SKM-1 treated with dmso at 0.1 percent for 144 hours (cell line): ENCODE measurements around the gene APOA1.
A peak's percentile ranks its signal among the peaks of the same experiment; 100 is the strongest.
"Not testable (repeated sequence)": the region's sequence is repeated elsewhere in the genome, so short reads cannot be mapped to it uniquely, and the experiment has no call there.

Experiments
- DNase-seq: peaks from one replicate; lab custom pipeline; 2025; ENCODE audit not compliant: unreplicated experiment; lab: John Stamatoyannopoulos, UW

APOA1 gene

DNA sequence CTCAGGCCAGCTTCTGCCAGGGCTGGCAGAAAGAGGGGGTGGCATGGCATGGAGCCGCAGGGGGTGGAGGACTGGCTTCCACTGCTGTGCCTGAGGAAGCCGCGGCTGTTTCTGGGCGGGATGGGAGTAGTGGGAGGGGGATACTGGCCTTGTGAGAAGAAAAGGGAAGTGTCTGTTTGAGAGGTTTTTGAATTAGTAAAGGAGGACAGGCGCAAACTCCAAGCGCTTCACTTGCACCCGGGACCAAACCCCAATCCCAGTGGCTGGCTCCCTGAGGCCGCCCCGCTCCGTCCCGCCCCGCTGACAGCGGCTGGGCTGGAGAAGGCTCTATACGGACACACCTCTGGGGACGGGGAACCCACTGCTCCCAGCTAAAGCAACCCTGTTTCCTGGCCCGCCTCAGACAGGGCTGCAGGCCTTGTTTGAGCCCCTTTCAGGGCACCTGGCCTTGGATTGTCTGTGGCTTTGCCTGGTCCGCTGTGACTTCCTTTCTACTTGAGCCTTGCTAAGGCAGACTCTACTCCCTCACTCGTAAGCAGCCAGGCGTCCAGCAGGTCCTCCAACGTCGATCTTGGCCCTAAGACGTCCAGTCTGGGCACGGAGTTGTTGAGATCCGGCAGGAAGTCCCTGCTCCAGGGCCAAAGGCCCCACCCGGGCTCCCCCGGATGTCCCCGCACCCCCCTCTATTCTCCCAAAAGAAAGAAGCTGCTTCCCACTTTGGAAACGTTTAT is 2.2 kb downstream of the APOA1 start:
- DNase-seq: peak; percentile 61

DNA sequence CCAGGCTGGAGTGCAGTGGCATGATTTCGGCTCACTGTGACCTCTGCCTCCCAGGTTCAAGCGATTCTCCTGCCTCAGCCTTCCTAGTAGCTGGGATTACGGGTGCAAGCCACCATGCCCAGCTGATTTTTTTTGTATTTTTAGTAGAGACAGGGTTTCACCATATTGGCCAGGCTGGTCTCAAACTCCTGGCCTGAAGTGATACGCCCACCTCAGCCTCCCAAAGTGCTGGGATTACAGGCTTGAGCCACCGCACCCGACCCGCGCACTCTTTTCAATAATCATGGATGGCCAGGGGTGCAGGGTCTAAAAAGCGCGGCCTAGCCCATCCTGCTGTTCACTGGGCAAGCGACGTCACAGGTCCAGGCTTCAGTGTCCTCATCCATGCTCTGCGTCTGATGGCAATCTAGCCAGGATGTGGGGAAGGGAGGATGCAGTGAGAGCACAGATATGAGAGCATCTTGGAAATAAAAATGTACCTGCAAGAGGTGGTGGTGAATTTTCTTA is 2.8 kb downstream of the APOA1 start:
- not testable (repeated sequence) for DNase-seq

DNA sequence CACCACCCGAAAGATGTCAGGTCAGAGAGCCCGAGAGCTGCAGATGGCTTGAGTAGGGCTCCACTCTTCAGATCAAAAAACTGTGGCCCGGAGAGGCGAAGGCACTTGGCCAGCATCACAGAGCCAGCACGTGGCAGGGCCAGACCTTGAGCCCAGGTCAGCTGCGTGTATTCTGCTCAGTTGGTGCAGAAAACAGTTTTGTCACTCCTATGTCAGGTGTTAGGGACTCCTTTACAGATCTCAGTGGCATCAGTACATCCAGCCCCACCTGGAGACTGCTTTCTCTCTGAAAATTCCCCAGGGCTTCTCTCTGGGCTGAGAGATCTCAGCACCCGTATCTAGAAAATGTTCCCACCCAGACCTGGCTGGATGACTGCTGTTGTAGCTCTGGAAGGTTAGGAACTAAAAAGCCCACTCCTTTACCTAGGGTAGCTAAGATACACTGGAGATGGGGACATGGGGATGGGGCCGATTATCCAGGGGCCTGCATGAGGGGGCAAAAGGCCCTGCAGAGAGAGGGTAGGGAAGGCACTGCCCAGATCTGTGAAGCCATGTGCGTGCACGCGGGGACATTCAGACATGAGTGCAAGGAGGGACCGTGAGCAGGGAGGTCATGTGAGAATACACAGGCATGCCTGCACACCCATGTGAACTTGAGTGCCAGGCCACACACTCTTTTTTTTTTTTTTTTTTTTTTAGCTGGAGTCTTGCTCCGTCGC is 3.4 kb downstream of the APOA1 start:
- no peak for DNase-seq

DNA sequence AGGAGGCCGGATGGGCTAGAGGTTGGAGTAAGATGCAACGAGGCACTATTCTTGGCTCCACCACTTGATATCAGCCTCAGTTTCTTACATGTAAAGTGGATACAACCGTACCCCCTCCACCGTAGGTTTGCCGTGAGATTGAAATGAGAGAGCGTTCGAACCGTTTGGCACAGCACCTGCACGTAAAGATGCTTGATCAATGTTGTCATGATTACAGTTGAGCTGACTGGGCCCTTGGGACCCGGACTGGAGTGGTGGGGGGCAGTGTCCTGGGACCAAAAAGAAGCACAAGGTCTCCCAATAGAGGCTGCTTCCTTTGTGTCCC is 4.0 kb downstream of the APOA1 start:
- DNase-seq: no peak

DNA sequence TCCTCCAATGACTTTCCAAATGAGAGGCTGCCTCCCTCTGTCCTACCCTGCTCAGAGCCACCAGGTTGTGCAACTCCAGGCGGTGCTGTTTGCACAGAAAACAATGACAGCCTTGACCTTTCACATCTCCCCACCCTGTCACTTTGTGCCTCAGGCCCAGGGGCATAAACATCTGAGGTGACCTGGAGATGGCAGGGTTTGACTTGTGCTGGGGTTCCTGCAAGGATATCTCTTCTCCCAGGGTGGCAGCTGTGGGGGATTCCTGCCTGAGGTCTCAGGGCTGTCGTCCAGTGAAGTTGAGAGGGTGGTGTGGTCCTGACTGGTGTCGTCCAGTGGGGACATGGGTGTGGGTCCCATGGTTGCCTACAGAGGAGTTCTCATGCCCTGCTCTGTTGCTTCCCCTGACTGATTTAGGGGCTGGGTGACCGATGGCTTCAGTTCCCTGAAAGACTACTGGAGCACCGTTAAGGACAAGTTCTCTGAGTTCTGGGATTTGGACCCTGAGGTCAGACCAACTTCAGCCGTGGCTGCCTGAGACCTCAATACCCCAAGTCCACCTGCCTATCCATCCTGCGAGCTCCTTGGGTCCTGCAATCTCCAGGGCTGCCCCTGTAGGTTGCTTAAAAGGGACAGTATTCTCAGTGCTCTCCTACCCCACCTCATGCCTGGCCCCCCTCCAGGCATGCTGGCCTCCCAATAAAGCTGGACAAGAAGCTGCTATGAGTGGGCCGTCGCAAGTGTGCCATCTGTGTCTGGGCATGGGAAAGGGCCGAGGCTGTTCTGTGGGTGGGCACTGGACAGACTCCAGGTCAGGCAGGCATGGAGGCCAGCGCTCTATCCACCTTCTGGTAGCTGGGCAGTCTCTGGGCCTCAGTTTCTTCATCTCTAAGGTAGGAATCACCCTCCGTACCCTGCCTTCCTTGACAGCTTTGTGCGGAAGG is 4.8 kb downstream of the APOA1 start:
- DNase-seq: no peak

DNA sequence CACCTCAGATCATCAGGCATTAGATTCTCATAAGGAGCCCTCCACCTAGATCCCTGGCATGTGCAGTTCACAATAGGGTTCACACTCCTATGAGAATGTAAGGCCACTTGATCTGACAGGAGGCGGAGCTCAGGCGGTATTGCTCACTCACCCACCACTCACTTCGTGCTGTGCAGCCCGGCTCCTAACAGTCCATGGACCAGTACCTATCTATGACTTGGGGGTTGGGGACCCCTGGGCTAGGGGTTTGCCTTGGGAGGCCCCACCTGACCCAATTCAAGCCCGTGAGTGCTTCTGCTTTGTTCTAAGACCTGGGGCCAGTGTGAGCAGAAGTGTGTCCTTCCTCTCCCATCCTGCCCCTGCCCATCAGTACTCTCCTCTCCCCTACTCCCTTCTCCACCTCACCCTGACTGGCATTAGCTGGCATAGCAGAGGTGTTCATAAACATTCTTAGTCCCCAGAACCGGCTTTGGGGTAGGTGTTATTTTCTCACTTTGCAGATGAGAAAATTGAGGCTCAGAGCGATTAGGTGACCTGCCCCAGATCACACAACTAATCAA is 5.6 kb downstream of the APOA1 start:
- DNase-seq: no peak

DNA sequence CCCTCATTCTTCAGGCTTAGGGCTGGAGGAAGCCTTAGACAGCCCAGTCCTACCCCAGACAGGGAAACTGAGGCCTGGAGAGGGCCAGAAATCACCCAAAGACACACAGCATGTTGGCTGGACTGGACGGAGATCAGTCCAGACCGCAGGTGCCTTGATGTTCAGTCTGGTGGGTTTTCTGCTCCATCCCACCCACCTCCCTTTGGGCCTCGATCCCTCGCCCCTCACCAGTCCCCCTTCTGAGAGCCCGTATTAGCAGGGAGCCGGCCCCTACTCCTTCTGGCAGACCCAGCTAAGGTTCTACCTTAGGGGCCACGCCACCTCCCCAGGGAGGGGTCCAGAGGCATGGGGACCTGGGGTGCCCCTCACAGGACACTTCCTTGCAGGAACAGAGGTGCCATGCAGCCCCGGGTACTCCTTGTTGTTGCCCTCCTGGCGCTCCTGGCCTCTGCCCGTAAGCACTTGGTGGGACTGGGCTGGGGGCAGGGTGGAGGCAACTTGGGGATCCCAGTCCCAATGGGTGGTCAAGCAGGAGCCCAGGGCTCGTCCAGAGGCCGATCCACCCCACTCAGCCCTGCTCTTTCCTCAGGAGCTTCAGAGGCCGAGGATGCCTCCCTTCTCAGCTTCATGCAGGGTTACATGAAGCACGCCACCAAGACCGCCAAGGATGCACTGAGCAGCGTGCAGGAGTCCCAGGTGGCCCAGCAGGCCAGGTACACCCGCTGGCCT is 7.1 kb downstream of the APOA1 start:
- no peak for DNase-seq

DNA sequence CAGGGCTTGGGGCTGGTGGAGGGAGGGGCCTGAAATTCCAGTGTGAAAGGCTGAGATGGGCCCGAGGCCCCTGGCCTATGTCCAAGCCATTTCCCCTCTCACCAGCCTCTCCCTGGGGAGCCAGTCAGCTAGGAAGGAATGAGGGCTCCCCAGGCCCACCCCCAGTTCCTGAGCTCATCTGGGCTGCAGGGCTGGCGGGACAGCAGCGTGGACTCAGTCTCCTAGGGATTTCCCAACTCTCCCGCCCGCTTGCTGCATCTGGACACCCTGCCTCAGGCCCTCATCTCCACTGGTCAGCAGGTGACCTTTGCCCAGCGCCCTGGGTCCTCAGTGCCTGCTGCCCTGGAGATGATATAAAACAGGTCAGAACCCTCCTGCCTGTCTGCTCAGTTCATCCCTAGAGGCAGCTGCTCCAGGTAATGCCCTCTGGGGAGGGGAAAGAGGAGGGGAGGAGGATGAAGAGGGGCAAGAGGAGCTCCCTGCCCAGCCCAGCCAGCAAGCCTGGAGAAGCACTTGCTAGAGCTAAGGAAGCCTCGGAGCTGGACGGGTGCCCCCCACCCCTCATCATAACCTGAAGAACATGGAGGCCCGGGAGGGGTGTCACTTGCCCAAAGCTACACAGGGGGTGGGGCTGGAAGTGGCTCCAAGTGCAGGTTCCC is 7.8 kb downstream of the APOA1 start, which contains the start of gene APOC3:
TSS of gene APOC3 (plus strand) at position 383 of the 659 bp plus-strand sequence. CDS start 676 bp downstream, outside the sequence.
- no peak for DNase-seq

DNA sequence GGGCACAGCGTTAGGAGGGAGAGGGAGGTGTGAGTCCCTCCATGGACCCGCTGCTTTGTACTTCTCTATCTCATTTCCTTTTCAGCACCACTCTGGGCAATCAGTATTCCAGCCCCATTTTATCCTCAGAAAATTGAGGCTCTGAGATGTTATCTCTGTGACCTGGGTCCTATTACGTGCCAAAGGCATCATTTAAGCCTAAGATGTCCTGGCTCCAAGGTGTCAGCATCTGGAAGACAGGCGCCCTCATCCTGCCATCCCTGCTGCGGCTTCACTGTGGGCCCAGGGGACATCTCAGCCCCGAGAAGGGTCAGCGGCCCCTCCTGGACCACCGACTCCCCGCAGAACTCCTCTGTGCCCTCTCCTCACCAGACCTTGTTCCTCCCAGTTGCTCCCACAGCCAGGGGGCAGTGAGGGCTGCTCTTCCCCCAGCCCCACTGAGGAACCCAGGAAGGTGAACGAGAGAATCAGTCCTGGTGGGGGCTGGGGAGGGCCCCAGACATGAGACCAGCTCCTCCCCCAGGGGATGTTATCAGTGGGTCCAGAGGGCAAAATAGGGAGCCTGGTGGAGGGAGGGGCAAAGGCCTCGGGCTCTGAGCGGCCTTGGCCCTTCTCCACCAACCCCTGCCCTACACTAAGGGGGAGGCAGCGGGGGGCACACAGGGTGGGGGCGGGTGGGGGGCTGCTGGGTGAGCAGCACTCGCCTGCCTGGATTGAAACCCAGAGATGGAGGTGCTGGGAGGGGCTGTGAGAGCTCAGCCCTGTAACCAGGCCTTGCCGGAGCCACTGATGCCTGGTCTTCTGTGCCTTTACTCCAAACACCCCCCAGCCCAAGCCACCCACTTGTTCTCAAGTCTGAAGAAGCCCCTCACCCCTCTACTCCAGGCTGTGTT is 8.5 kb downstream of the APOA1 start:
- no peak for DNase-seq

DNA sequence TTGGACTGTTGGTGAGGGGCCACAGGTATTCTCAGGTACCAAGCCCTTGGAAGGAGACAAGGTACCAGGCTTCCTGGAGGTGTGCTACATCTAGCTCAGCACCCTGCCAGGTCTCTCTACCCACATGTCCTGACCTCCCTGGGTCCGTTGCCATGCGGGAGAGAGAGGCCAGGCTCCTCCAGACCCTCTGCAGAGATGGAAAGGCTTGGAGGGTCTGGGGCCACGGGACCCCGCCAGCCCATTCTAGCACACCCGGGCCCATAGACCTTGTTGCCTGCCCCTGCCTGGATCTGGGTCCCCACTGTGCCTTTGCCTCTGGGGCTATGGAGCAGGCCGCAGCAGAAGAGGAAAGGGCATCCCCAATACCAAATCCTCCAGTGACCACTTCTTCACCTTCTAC is 10.0 kb downstream of the APOA1 start:
- DNase-seq: no peak

DNA sequence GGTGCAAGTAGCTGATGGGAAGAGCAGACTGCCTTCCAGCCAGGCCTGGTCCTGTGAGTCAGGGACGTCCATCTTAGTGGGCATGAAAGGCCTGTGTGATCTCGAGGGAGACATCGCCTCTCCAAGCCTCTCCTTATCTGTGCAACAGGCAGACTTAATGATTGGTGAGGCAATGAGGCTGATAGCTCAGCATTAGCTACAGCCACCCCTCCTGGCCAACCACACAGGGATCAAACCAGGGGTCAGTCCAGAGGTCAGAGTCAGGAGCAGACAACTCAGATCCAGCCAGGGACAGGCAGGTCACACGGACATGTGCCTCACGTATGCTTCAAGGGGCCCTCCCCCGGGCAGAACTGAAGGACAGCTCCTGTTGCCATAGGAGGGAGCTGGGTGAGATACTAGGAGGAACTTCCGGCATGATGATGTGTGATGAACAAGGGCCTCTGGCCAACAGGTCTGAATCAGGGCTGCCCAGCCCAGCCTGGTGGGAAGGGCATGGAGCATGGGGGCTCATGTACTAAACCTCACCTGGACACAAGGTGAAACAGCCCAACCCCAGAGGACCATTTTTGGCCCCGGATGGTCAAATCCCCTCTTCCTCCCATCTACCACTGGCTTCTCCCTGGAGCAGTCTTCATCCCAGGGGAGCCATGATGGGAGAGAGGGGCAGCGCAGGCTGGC is 10.5 kb downstream of the APOA1 start:
- no peak for DNase-seq

DNA sequence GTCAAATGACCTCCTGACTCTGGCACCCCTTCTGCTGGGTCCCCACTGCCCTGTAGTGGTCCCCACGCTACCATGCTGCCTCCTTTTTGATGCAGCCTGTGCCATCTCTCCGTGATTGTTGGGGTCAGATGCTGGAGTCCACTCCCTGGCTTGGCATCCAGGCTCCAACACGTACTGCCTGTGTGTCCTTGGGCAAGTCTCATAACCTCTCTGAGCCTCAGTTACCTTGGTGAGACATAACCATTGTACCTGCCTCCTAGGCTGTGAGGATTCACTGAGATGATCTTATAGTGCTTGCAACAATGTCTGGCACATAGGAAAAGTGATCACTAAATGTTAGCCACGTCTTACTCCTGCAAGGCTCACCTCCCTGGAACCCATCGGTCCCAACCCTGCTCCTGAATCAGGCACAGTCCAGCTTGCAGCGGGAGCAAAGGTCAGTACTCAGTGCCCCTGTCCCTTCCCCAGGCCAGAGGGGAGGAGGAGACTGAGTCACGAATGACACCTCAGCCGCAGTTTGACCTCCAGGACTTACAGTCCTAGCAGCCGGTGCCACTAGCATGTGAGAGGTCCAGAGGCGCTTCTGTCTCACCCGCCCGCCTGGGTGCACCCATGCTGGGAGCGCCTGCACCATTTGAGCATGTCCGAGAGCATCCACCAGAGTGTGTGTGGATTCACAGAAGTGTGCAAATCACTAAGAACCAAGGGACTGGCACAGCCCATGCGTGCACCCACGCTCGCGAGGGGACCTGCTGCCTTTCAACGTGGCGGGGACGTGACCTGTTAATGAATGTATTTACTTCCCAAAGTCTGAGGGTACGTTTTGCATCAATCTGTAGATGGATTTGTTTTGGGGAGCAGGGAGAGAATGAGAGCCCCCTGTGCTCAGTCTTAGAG is 11.3 kb downstream of the APOA1 start:
- no peak for DNase-seq

DNA sequence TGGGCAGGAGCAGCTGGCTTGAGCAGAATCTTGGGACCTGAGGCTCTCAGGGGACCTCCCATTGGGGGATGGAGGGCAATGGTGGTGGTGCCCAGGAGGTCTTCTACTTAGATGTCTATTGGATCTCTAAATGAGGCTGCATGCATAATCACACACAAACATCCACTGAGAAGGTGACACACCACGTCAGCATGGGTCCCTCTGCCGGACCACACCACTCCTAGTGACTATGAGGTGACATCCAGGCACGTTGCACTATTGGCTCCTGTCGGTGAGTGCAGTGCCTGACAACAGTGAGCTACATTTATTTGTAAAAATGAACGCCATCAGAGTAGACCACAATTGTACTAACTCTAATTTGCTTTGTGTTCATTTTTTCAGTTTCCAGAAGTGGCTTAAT is 12.0 kb downstream of the APOA1 start:
- DNase-seq: no peak

DNA sequence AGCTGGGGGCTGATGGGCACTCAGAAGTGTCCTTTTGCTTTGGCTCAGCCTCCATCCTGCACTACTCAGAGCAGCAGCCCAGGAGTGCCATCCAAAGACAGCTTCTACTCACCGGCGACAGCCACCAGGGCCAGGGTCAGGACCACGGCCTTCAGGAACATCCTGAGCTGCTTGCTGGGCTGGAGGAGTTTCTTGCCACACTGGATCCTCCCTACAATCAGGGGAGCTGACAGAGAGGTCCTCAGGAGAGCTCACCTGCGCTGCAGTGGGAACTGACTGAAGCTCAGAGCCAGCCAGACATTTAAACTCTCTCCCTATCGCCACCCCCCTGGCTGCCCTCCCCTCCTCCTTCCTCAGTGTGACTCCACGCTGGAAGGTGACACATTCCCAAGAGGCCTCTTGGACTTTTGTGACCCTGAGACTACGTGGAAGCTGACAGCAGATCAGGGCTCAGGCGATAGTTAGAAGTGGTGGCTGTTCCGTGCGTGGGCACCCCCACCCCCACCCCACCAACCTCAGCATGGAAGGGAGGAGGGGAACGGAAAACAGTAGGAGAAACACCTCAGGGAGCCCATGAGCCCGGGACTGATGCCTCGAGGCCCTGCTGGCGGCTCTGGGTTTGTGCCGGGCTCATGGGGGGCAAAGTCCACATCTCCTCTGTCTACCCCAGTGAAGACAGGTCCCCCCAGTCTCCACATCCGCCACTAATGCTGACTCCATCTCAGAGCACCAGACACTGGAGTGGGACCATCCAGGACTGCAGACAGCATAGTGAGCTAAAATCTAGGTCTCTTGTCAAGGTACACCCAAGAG is 14.2 kb downstream of the APOA1 start, which contains the start of gene APOA4:
TSS of gene APOA4 (minus strand) at position 274 of the 813 bp plus-strand sequence. CDS start at position 161, 113 bp downstream.
- DNase-seq: no peak

DNA sequence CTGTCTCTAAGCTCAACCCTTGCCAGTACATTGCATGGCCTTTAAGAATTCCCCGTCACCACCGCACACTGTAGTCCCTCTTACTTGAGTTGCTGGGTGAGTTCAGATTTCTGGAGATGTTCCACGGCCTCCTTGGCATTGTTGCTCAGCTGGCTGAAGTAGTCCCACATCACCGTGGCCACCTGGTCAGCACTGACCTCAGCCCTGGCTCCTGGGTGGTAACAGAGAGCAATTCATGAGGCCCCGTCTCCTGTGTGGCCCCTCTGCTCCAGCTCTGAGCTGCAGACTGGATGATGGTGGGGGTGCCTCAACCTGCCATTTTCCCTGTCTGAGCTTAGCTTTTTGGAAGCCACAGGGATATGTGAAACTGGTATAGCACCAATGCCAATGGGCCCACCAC is 14.8 kb downstream of the APOA1 start:
- no peak for DNase-seq
